ENCODE data around the gene IGSF3.

The IGSF3 gene

GRCh38 chr1:116694524-116694923 lies 27.0 kb upstream of the IGSF3 start:
- no peaks in the 10 kb centered on the region for H3K4me1 Mint-ChIP-seq

GRCh38 chr1:116693759-116694480 lies 26.4 kb upstream of the IGSF3 start:
- H3K27ac Mint-ChIP-seq, result no peak overlapping the region

More at GRCh38 chr1:116694524-116694923, 27.0 kb upstream of the IGSF3 start:
- Mint-ChIP-seq H3K36me3 (no peaks in the 10 kb centered on the region), H3K27me3 (no peaks in the 10 kb centered on the region), H3K9me3 (no peaks in the 10 kb centered on the region), H3K27ac (no peak overlapping the region), H3K4me3 (no peak overlapping the region)

GRCh38 chr1:116692879-116693278 lies 25.3 kb upstream of the IGSF3 start:
- H3K27me3 Mint-ChIP-seq, result no peaks in the 10 kb centered on the region
- no peak overlapping the region for H3K4me3 Mint-ChIP-seq
- H3K9me3 Mint-ChIP-seq, result no peaks in the 10 kb centered on the region
- H3K36me3 Mint-ChIP-seq, result no peaks in the 10 kb centered on the region
- H3K4me1 Mint-ChIP-seq, result no peaks in the 10 kb centered on the region
- no peak overlapping the region for H3K27ac Mint-ChIP-seq

More at GRCh38 chr1:116693759-116694480, 26.4 kb upstream of the IGSF3 start:
- Mint-ChIP-seq H3K4me3 (no peak overlapping the region), H3K4me1 (no peaks in the 10 kb centered on the region), H3K9me3 (no peaks in the 10 kb centered on the region), H3K27me3 (no peaks in the 10 kb centered on the region), H3K36me3 (no peaks in the 10 kb centered on the region)

- H3K27me3 Mint-ChIP-seq, result no peaks in the 10 kb centered on the region
- H3K9me3 Mint-ChIP-seq, result no peaks in the 10 kb centered on the region
- no peak overlapping the region for H3K4me3 Mint-ChIP-seq
- no peak overlapping the region for H3K27ac Mint-ChIP-seq
- no peaks in the 10 kb centered on the region for H3K36me3 Mint-ChIP-seq
- no peaks in the 10 kb centered on the region for H3K4me1 Mint-ChIP-seq
Measured at GRCh38 chr1:116690849-116691406, 23.4 kb upstream of the IGSF3 start.

DNA sequence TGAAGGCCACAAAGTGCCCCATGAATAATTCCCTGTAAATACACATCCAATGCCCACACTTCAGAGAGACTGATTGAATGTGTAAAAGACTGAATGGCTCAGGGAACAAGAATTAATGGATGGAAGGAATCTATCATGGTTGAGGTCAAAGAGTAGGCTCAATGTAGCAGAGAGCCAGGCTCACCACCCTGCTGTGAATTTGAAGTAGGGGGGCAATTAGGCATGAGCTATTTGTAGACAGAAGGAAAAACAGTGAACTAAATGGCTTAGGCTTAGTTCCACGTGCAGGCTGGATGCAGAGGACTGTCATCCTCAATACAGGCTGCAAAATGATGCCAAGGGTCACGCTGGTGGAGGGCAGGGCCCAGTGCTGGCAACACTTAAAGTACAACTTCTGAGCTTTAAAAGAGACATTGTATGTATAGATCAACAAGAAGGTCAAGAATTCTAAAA lies 22.9 kb upstream of the IGSF3 start:
- Mint-ChIP-seq H3K27me3 (no peaks in the 10 kb centered on the region), H3K36me3 (no peaks in the 10 kb centered on the region), H3K4me1 (no peaks in the 10 kb centered on the region), H3K4me3 (no peak overlapping the region), H3K9me3 (no peaks in the 10 kb centered on the region), H3K27ac (no peak overlapping the region)

DNA sequence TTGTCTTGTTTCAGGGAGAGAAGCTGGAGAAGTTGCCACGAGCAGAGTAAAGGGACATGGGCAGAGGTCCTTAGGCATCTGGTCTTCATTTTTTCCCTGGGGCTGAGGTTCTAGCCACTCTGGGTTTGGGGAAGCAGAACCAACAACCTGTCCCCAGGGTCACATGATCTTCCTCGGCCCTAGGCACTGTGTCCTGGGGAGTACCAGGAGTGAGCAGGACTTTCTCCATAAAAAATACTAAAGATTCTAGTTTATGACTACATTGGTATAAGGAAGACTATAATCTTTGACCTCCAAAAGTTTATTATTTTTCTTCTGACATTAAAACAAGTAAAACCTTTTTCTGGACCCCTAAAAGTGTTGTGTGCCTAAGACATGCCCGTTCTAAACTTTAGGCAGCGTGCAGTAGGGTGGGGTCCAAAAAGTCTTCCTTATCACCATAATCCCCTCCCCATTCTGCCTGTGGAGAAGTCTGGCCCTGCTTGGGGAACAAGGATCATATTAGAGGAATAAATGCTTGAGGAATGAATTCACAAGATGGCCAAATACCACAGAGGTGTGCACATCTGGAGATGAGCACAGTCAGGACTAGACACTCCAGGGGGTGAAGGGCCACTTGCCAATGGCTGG lies 19.3 kb upstream of the IGSF3 start:
- no peaks in the 10 kb centered on the region for H3K36me3 Mint-ChIP-seq
- no peak overlapping the region for H3K27ac Mint-ChIP-seq
- H3K4me3 Mint-ChIP-seq, result no peak overlapping the region
- no peaks in the 10 kb centered on the region for H3K27me3 Mint-ChIP-seq
- H3K9me3 Mint-ChIP-seq, result no peaks in the 10 kb centered on the region
- no peaks in the 10 kb centered on the region for H3K4me1 Mint-ChIP-seq

- Mint-ChIP-seq H3K36me3 (no peaks in the 10 kb centered on the region), H3K4me1 (no peaks in the 10 kb centered on the region), H3K9me3 (no peaks in the 10 kb centered on the region), H3K27me3 (no peaks in the 10 kb centered on the region), H3K27ac (no peak overlapping the region), H3K4me3 (no peak overlapping the region)
Measured at GRCh38 chr1:116686175-116686574, 18.6 kb upstream of the IGSF3 start.

DNA sequence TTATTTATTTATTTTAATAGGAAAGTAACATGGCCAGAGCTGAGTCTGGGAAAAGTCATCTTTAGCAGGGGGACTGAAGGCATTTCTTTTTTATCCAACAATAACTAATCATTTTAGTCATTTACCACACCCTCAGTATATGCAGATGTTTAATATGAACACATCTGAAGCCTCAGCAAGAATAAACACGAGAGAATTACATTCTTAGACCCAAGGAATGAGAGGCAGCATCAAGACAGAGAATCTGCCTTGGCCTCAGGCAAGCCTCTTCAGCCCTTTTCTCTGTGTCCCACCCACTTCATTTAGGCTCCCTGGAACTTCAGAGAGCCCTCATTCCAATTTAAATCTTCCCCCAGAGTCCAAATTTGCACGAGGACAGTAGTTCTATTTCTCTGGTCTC lies 17.0 kb upstream of the IGSF3 start:
- H3K4me1 Mint-ChIP-seq, result no peaks in the 10 kb centered on the region
- H3K36me3 Mint-ChIP-seq, result no peaks in the 10 kb centered on the region
- H3K4me3 Mint-ChIP-seq, result no peak overlapping the region
- H3K27ac Mint-ChIP-seq, result no peak overlapping the region
- no peaks in the 10 kb centered on the region for H3K9me3 Mint-ChIP-seq
- H3K27me3 Mint-ChIP-seq, result no peaks in the 10 kb centered on the region

- Mint-ChIP-seq H3K4me3 (no peak overlapping the region), H3K36me3 (no peaks in the 10 kb centered on the region), H3K9me3 (no peaks in the 10 kb centered on the region), H3K4me1 (no peaks in the 10 kb centered on the region), H3K27ac (no peak overlapping the region), H3K27me3 (peaks cover 3% of the 10 kb centered on the region)
Measured at GRCh38 chr1:116682641-116683221, 15.2 kb upstream of the IGSF3 start.

DNA sequence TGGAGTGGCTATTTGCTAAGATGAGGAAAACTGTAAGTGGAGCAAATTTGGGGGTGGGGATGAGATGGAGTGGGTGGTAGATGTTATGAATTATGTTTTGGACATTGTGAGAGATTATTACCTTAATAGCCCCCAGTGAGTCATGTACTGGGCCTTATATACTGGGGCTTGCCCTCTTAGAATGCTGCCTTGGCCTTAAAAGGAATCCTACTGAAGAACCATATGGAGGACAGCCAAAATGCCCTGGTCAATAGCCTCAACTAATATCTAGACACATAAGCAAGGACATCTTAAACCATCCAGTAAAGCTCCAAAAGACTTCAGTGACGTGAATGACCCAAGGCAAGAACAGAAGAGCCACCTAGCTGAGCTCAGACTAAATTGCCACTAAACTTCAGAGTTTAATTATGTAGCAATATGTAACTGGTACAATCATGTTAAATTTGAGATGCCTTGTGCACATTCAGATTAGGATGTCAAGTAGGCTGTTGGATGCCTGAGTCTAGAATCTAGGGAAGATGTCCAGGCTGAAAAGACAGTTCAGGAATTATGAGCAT lies 13.9 kb upstream of the IGSF3 start:
- H3K9me3 Mint-ChIP-seq, result no peaks in the 10 kb centered on the region
- H3K27ac Mint-ChIP-seq, result no peak overlapping the region
- H3K4me1 Mint-ChIP-seq, result no peaks in the 10 kb centered on the region
- H3K27me3 Mint-ChIP-seq, result peaks cover 3% of the 10 kb centered on the region
- no peaks in the 10 kb centered on the region for H3K36me3 Mint-ChIP-seq
- H3K4me3 Mint-ChIP-seq, result no peak overlapping the region

GRCh38 chr1:116680752-116681151 lies 13.2 kb upstream of the IGSF3 start:
- Mint-ChIP-seq H3K9me3 (no peaks in the 10 kb centered on the region), H3K27me3 (peaks cover 3% of the 10 kb centered on the region), H3K4me1 (no peaks in the 10 kb centered on the region), H3K27ac (no peak overlapping the region), H3K4me3 (no peak overlapping the region), H3K36me3 (no peaks in the 10 kb centered on the region)

DNA sequence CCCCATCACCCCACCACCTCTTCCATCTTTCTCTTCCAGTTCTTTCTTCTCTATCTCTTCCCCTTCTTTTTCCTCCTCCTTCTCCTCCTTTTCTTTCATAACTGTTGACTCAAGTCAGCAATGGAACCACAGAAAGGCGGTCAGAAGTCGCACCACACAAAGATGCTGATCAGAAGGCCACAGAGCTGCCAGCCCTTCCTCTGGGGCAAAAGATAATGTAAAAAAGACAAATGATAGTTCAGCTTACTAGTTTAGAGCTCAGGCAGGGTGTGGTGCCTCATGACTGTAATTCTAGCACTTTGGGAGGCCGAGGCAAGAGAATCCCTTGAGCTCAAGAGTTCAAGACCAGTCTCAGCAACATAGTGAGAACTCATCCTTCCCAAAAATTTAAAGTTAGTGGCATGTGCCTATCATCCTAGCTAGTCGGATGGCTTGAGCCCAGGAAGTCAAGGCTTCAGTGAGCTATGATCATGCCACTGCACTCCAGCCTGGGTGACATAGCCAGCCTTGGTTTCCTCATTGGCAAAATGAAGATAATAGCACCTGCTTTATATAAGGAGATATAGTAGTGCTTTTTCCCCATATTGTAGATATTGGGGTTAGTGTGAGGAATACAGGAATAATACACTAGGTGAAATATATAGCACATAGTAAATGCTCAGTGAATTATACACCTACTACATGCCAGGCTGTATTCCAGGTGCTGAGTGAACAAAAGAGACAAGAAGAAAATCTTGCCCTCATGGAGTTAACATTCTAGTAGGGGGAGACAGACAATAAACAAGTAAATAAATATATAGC lies 12.5 kb upstream of the IGSF3 start:
- Mint-ChIP-seq H3K27ac (no peak overlapping the region), H3K27me3 (peaks cover 4% of the 10 kb centered on the region), H3K4me3 (no peak overlapping the region), H3K36me3 (no peaks in the 10 kb centered on the region), H3K9me3 (no peaks in the 10 kb centered on the region), H3K4me1 (no peaks in the 10 kb centered on the region)

- no peaks in the 10 kb centered on the region for H3K9me3 Mint-ChIP-seq
- H3K36me3 Mint-ChIP-seq, result no peaks in the 10 kb centered on the region
Measured at GRCh38 chr1:116679091-116679827, 11.7 kb upstream of the IGSF3 start.

GRCh38 chr1:116678732-116679090 lies 11.2 kb upstream of the IGSF3 start:
- Mint-ChIP-seq H3K36me3 (no peaks in the 10 kb centered on the region), H3K9me3 (no peaks in the 10 kb centered on the region), H3K27me3 (peaks cover 11% of the 10 kb centered on the region), H3K27ac (no peak overlapping the region), H3K4me1 (no peaks in the 10 kb centered on the region), H3K4me3 (no peak overlapping the region)

More at GRCh38 chr1:116679091-116679827, 11.7 kb upstream of the IGSF3 start:
- Mint-ChIP-seq H3K27me3 (peaks cover 6% of the 10 kb centered on the region), H3K4me3 (no peak overlapping the region), H3K27ac (no peak overlapping the region), H3K4me1 (no peaks in the 10 kb centered on the region)
